ENCODE results near the gene UNC13A. TPM values are rescaled to one million over a fixed set of nuclear protein-coding genes. Genes with fewer than 3 reads are reported as not detected.
A peak's percentile ranks its signal among the peaks of the same experiment; 100 is the strongest.

Gene UNC13A
- total and polyA plus RNA-seq, 2 of the 8 experiments (the other 6 are each of a cell fraction or from before 2014, with no cell fraction given): 13.1 to 47.6 TPM

GRCh38 chr19:17580470-17581144, 107.5 kb downstream of the UNC13A start (continued):
- TF ChIP-seq RAD21 (IDR thresholded peaks at IDR 0.05 in 1 of 2, conservative IDR thresholded peaks at IDR 0.05 in 1 of 2; ENCODE audit: low read depth in 2 of 2, low read length in 2 of 2): peak in 1 of 2 experiments; percentile 26; a peak in 2 of 4 replicates
